IgD-negative memory B cell (primary cell): ENCODE data around the gene OAS3. TPM values are rescaled to one million over a fixed set of nuclear protein-coding genes. Genes with fewer than 3 reads are reported as not detected.
"Not testable (repeated sequence)": the region's sequence is repeated elsewhere in the genome, so short reads cannot be mapped to it uniquely, and the experiment has no call there.

Source experiments
- H3K27ac Mint-ChIP-seq, 3 donors: one replicate each; pipeline ENCODE4 v1.8.0; 2020 to 2022; ENCODE audit warnings: mild to moderate bottlenecking in 3 of 3, mixed read lengths in 3 of 3, moderate library complexity in 1 of 3
- H3K27me3 Mint-ChIP-seq: one replicate; pipeline ENCODE4 v1.8.0; 2021; ENCODE audit warnings: mixed read lengths
- H3K36me3 Mint-ChIP-seq: one replicate; pipeline ENCODE4 v1.8.0; 2020; ENCODE audit warnings: mild to moderate bottlenecking, mixed read lengths
- H3K4me1 Mint-ChIP-seq, 3 donors: one replicate each; pipeline ENCODE4 v1.8.0; 2020 to 2022; ENCODE audit warnings: mixed read lengths in 3 of 3, mild to moderate bottlenecking in 1 of 3
- H3K4me3 Mint-ChIP-seq, 4 donors: one replicate each; pipeline ENCODE4 v1.8.0; 2020 to 2022; ENCODE audit warnings: mild to moderate bottlenecking in 4 of 4, mixed read lengths in 4 of 4, moderate library complexity in 3 of 4
- H3K9me3 Mint-ChIP-seq, 3 donors: one replicate each; pipeline ENCODE4 v1.8.0; 2020 to 2021; ENCODE audit warnings: mixed read lengths in 3 of 3, mild to moderate bottlenecking in 1 of 3
- polyA plus RNA-seq: library from polyadenylated mRNA; unstranded; fragments of 300-500 nt; fragmentation: Illumina TruSeq; gene quantifications from one replicate; pipeline ENCODE4 v1.2.3, GENCODE V29; 2021

OAS3 gene
- polyA plus RNA-seq, 1 donor from 2014 or later: 12.9 TPM

DNA sequence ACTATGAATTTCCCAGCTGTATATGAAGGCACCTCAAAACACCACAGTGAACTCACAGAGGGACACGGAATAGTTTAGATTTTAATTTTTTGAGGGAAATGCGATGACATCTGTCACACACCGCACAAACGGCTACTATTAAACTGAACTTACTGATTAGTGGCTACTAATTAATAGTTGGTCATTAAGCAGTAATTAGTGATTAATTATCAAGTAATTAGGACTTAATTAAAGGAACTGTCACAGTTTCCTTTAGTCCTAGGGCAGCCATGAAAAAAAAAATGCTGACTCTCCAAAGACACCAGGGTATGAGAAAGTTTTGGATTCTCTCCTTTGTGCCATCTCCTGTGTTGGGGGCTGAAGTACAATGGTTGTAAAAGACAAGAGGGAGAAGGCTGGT, 28.6 kb upstream of the OAS3 start:
- Mint-ChIP-seq H3K9me3 (peaks cover 4 to 13% (median 8%) of the 10 kb centered on the region in 3 donors), H3K4me1 (peaks cover 37 to 54% (median 51%) of the 10 kb centered on the region in 3 donors), H3K27ac (peak overlapping the region in 1 of 3 donors; percentile 73), H3K36me3 (peaks cover 26% of the 10 kb centered on the region), H3K4me3 (peak overlapping the region in 3 of 4 donors; percentile 55 to 79 (median 70)), H3K27me3 (no peaks in the 10 kb centered on the region)

DNA sequence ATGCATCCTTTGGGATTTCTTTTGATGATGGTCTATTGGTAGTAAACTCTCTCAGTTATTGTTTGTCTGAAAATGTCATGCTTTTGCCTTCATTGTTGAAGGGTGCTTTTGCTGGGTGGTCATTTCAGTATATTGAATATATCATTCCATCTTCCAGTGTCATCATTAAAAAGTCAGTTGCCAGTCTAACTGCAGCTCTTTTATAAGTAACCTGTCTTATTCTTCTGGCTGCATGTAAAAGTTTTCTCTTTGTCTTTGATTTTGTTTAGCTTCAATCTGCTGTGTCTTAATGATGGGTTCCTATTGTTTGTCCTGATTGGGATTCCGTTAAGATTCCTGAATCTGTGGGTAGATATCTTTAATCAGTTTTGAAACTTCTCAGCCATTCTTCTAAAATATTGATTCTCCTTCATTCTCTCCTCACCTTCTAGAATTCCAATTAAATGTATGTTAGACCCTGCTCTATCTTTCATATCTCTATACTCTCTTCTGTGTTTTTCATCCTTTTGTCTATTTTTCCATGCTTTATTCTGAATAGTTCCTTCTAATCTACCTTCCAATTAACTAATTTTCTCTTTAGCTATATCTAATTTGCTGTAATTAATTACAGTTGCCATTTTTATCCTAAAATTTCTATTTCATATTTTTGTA, 25.1 kb upstream of the OAS3 start:
- H3K27ac Mint-ChIP-seq: no peak overlapping the region

DNA sequence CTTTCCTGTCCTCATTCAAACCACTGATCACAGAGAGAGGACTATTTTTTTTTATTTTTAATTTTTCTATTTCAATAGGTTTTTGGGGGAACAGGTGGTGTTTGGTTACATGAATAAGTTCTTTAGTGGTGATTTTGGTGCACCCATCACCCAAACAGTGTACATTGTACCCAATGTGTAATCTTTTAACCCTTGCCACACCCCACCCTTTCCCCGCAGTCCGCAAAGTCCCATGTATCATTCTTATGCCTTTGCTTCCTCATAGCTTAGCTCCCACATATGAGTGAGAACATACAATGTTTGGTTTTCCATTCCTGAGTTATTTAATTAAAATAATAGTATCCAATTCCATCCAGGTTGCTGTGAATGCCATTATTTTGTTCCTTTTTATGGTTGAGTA, 24.4 kb upstream of the OAS3 start:
- peaks cover 34% of the 10 kb centered on the region for H3K36me3 Mint-ChIP-seq
- peaks cover 4 to 13% (median 8%) of the 10 kb centered on the region in 3 donors for H3K9me3 Mint-ChIP-seq
- peaks cover 26 to 32% (median 28%) of the 10 kb centered on the region in 3 donors for H3K4me1 Mint-ChIP-seq
- not testable (repeated sequence) for H3K27me3 Mint-ChIP-seq, H3K27ac Mint-ChIP-seq
- peak overlapping the region in 1 of 4 donors; percentile 63 for H3K4me3 Mint-ChIP-seq

More for the DNA sequence above, 25.1 kb upstream of the OAS3 start:
- Mint-ChIP-seq H3K4me1 (peaks cover 26 to 38% (median 35%) of the 10 kb centered on the region in 3 donors), H3K4me3 (peak overlapping the region in 3 of 4 donors; percentile 3 to 67 (median 41)), H3K27me3 (no peaks in the 10 kb centered on the region), H3K9me3 (peaks cover 4 to 13% (median 8%) of the 10 kb centered on the region in 3 donors), H3K36me3 (peaks cover 32% of the 10 kb centered on the region)

DNA sequence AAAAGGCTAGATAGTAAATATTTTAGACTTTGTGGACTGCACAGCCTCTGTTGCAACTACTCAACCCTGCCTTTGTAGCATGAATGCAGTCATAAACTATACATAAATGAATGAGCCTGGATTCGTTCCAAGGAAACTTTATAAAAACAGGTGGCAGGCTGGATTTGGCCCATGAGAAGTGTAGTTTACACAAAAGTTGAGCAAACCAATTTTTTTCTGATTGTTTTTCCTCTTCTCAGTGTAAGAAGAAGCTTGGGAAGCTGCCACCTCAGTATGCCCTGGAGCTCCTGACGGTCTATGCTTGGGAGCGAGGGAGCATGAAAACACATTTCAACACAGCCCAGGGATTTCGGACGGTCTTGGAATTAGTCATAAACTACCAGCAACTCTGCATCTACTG, 22.0 kb upstream of the OAS3 start:
- Mint-ChIP-seq H3K4me1 (peaks cover 11 to 23% (median 22%) of the 10 kb centered on the region in 3 donors), H3K27me3 (no peaks in the 10 kb centered on the region), H3K4me3 (no peak overlapping the region), H3K36me3 (peaks cover 32% of the 10 kb centered on the region), H3K9me3 (peaks cover 4 to 13% (median 8%) of the 10 kb centered on the region in 3 donors), H3K27ac (no peak overlapping the region)

DNA sequence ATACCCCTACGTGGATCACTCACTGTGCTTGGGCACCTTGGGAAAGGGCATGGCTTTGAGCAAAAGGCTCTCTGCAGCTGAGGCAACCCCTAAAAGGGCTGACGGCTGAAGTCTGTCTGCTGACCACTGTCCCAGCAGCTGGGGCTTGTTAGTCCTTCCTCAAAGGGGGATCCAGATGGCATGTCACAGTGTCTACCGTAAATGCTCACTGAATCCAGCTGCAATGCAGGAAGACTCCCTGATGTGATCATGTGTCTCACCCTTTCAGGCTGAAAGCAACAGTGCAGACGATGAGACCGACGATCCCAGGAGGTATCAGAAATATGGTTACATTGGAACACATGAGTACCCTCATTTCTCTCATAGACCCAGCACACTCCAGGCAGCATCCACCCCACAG, 19.2 kb upstream of the OAS3 start:
- H3K27me3 Mint-ChIP-seq: no peaks in the 10 kb centered on the region
- H3K4me3 Mint-ChIP-seq: no peak overlapping the region
- peaks cover 0 to 2% (median 0%) of the 10 kb centered on the region in 3 donors for H3K9me3 Mint-ChIP-seq
- peaks cover 20% of the 10 kb centered on the region for H3K36me3 Mint-ChIP-seq
- H3K4me1 Mint-ChIP-seq: peaks cover 12 to 24% (median 13%) of the 10 kb centered on the region in 3 donors
- H3K27ac Mint-ChIP-seq: no peak overlapping the region

DNA sequence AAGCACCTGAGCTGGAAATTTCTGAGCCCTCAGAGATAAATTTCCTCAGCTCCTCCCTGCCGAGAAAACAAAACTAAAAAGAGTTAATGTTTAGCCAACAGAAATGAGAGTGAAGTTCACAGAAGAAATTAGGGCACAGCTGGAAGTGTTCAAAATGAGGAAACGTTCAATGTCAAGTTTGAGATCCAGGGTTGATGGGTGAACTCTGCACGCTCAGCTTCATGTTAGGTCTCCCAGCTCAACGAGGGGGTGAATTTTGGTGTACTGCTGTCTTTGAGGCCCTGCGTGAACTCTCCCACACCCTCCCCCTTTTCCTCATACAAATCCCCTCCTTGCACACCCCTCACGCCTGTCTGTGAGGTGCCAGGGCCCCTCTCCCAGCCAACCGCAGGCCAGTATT, 13.3 kb upstream of the OAS3 start:
- Mint-ChIP-seq H3K4me3 (peak overlapping the region in 2 of 4 donors; percentile 22 to 61), H3K9me3 (peaks cover 0 to 4% (median 0%) of the 10 kb centered on the region in 3 donors), H3K36me3 (peaks cover 10% of the 10 kb centered on the region), H3K27ac (peak overlapping the region in 2 of 3 donors; percentile 77 to 91), H3K27me3 (no peaks in the 10 kb centered on the region), H3K4me1 (peaks cover 14 to 33% (median 22%) of the 10 kb centered on the region in 3 donors)

DNA sequence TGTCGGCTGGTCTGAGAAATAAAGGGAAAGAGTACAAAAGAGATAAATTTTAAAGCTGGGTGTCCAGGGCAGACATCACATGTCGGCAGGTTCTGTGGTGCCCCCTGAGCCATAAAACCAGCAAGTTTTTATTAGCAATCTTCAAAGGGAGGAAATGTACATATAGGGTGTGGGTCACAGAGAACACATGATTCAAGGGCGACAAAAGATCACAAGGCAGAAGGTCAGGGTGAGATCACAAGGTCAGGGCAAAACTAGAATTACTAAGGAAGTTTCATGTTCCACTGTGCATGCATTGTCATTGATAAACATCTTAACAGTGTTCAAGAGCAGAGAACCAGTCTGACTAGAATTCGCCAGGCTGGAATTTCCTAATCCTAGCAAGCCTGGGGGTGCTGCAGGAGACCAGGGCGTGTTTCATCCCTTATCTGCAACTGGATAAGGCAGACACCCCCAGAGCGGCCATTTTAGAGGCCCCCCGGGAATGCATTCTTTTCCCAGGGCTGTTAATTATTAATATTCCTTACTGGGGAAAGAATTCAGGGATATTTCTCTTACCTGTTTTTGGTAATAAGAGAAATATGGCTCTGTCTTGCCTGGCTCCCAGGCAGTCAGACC, 11.7 kb upstream of the OAS3 start:
- H3K9me3 Mint-ChIP-seq, H3K36me3 Mint-ChIP-seq, H3K27me3 Mint-ChIP-seq: not testable (repeated sequence)
- Mint-ChIP-seq H3K4me3 (peak overlapping the region in 3 of 4 donors; percentile 10 to 63 (median 61)), H3K4me1 (peaks cover 14 to 30% (median 22%) of the 10 kb centered on the region in 3 donors), H3K27ac (peak overlapping the region; percentile 57 to 94 (median 91))

DNA sequence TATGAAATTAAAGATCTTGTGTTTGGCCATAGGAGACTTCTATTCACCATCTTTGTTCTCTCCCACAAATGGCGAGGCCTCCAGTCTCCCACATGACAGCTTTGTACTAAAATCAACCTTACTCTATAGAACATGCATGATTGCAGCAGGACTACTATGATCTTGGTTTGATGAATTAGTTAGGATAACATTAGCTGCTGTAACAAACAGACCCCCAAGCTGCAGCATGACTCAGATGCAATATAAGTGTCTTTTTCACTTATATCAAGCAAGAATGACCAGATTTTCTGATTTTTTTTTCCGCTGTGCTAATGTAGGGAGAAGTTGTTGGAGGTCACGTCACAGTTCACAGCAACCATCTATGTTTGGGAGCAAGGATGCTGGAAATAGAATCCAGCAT, 10.8 kb upstream of the OAS3 start:
- Mint-ChIP-seq H3K9me3 (peaks cover 0 to 4% (median 0%) of the 10 kb centered on the region in 3 donors), H3K4me3 (peak overlapping the region in 1 of 4 donors; percentile 52), H3K27ac (peak overlapping the region; percentile 57 to 91 (median 85)), H3K36me3 (peaks cover 6% of the 10 kb centered on the region), H3K27me3 (no peaks in the 10 kb centered on the region), H3K4me1 (peaks cover 14 to 28% (median 22%) of the 10 kb centered on the region in 3 donors)

DNA sequence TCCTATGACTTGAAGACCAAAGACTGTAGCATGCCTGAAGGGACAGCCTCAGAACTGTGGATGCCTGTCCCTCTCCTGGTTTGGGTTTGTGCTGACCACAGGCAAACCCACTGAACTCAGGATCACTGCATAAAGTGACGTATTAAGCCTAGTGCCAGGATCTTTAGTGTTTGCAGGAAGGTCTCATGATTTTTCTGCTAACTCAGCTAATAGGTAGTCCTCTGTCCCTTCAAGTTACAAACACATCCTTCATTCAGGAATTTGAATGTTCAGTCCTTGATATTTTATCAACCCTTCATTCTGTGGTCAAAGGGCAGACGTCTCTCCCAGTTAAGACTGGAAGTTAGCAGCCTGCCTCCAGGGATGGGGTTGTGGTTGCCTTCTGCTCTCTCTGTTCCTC, 10.3 kb upstream of the OAS3 start:
- Mint-ChIP-seq H3K36me3 (peaks cover 4% of the 10 kb centered on the region), H3K4me1 (peaks cover 14 to 28% (median 22%) of the 10 kb centered on the region in 3 donors), H3K9me3 (peaks cover 0 to 4% (median 0%) of the 10 kb centered on the region in 3 donors), H3K4me3 (no peak overlapping the region), H3K27ac (peak overlapping the region in 2 of 3 donors; percentile 57 to 91), H3K27me3 (no peaks in the 10 kb centered on the region)

DNA sequence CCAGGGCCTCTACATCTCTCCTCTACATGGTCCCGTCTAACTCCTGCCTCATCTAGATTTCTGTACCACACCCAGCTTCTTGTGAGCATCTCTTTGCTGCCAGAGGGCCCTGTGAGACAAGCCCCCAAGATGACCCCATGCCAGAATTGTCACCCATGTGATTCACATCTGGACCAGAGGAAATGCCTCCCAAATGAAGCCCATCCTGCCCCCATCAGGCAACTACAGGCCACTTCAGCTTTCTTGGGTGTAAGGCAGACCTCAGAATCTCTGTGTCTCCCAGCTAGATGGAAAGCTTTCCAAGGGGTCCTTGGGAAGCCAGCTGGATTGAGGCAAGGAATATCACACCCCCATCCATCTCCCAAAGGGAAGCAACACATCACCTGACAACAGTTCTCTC, 9.3 kb upstream of the OAS3 start:
- Mint-ChIP-seq H3K4me1 (peaks cover 14 to 22% (median 15%) of the 10 kb centered on the region in 3 donors), H3K27me3 (no peaks in the 10 kb centered on the region), H3K4me3 (no peak overlapping the region), H3K9me3 (peaks cover 0 to 4% (median 0%) of the 10 kb centered on the region in 3 donors), H3K36me3 (peaks cover 6% of the 10 kb centered on the region), H3K27ac (peak overlapping the region in 1 of 3 donors; percentile 11)

DNA sequence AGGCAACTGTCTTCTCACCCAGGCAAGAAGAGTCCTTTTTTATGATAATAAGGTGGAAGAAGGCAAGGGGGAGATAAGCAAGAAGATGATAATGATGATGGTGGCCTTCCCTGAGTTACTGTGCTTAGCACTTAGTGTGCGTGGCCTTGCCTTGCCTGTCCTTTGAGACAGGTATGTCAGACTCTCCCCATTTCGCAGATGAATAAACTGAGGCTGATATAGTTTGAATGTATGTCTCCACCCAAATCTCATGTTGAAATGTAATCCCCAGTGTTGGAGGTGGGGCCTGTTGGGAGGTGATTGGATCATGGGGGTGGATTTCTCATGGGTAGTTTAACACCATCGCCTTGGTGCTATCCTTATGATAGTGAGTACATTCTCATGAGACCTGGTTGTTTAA, 8.6 kb upstream of the OAS3 start:
- Mint-ChIP-seq H3K4me1 (peaks cover 11 to 20% (median 16%) of the 10 kb centered on the region in 3 donors), H3K9me3 (peaks cover 0 to 4% (median 0%) of the 10 kb centered on the region in 3 donors), H3K36me3 (peaks cover 6% of the 10 kb centered on the region), H3K27me3 (no peaks in the 10 kb centered on the region), H3K4me3 (no peak overlapping the region), H3K27ac (peak overlapping the region in 1 of 3 donors; percentile 11)

DNA sequence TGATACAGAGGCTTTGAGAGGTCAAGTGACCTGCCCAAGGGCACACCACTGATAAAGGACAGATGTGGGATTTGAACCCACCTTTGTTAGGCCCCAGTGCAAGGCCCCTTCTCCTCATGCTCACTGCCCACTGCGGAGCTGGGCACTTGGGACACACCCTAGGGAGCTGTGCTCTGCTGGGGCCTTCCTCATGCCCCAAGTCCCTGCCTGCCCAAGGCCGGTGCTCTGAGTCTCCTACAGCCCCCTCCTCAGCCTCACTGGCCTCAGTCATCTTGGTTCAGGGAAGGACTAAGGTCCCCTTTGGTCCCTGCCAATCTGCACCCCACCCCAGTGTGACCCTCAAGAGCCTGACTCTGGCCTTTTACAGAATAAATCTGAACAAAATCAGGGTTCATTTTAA, 7.9 kb upstream of the OAS3 start:
- Mint-ChIP-seq H3K4me3 (no peak overlapping the region), H3K9me3 (peaks cover 0 to 4% (median under 1%) of the 10 kb centered on the region in 3 donors), H3K27ac (no peak overlapping the region), H3K4me1 (peaks cover 6 to 15% (median 11%) of the 10 kb centered on the region in 3 donors), H3K36me3 (peaks cover 6% of the 10 kb centered on the region), H3K27me3 (no peaks in the 10 kb centered on the region)

DNA sequence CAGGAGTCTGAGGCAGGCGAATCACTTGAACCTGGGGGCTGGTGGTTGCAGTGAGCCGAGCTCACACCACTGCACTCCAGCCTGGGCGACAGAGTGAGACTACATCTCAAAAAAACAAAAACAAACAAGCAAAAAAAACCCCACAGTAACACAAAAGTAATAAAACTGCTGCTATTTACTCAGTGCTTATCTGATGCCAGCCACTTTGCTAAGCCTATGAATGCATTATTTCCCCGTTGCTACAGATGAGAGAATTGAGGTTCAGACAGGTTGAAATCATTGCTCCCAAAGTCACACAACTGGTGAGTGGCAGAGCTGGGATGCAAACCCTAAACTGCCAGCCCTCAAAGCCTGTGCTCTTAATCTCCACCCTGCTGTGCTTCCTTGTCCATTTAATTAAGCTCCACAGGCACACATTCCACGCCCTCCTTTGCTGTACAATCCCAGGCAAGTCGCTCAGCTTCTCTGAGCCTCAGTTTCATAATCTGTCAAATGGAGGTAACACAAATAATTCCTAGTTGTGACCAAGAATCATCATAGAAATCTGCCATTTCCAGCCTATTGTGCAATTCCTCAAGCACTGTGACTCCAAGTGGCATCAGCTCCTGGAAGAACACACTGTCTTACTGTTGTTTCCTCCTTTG, 5.7 kb upstream of the OAS3 start:
- Mint-ChIP-seq H3K4me3 (no peak overlapping the region), H3K9me3 (peaks cover 0 to 2% (median 0%) of the 10 kb centered on the region in 3 donors), H3K27me3 (no peaks in the 10 kb centered on the region), H3K27ac (no peak overlapping the region), H3K4me1 (peaks cover 2 to 10% (median 5%) of the 10 kb centered on the region in 3 donors), H3K36me3 (peaks cover 5% of the 10 kb centered on the region)

DNA sequence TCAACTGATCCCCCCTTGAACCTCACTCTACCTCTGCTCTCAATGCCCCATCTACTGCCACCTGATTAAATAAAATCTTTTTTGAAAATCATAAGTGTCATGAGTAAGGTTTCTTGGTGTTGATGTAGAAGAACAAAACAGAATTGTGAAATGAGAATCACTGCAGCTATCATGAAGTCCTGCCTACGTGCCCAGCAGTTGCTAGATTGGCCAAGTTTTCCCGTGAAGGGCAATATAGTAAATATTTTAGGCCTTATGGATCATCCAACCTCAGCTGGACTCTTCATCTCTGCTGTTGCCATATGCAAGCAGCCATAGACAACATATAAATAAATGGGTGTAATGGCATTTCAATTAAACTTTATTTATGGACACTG, 5.2 kb upstream of the OAS3 start:
- no peak overlapping the region for H3K27ac Mint-ChIP-seq
- H3K36me3 Mint-ChIP-seq: peaks cover 5% of the 10 kb centered on the region
- peaks cover 0 to 2% (median 0%) of the 10 kb centered on the region in 3 donors for H3K9me3 Mint-ChIP-seq
- no peak overlapping the region for H3K4me3 Mint-ChIP-seq
- H3K27me3 Mint-ChIP-seq: no peaks in the 10 kb centered on the region
- peaks cover 7 to 14% (median 8%) of the 10 kb centered on the region in 3 donors for H3K4me1 Mint-ChIP-seq

DNA sequence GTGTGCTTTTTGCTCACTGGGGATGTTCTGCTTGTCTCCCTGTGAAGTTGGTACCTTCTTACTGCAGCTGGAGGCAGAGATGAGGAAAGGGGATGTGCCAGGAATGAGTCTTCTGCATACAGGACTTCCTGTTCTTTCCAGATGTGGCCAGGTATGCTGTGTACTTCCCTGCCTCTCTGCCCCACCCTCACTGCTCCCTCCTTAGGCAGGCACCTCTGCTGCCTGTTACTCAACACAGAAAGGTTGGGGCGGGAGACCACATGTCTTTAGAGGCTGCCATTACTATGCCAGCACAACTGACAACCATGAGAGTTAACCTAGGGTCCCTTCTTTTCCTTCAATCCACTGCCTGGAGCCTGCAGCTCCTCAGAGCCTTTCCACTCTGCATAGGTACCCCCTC, 2.0 kb upstream of the OAS3 start:
- Mint-ChIP-seq H3K27ac (peak overlapping the region in 2 of 3 donors; percentile 9 to 86), H3K4me3 (peak overlapping the region in 2 of 4 donors; percentile 19 to 89)

More for the DNA sequence above, 2.0 kb upstream of the OAS3 start:
- H3K9me3 Mint-ChIP-seq: peaks cover 0 to 2% (median 0%) of the 10 kb centered on the region in 3 donors
- H3K4me1 Mint-ChIP-seq: peaks cover 22 to 31% (median 26%) of the 10 kb centered on the region in 3 donors
- H3K36me3 Mint-ChIP-seq: peaks cover 2% of the 10 kb centered on the region
- no peaks in the 10 kb centered on the region for H3K27me3 Mint-ChIP-seq
